NCI-H1048 (cell line): ENCODE data around the gene CAMK2B.

Experiments used
- DNase-seq: peaks from one replicate; lab custom pipeline; 2025; lab: John Stamatoyannopoulos, UW

Gene CAMK2B

DNA sequence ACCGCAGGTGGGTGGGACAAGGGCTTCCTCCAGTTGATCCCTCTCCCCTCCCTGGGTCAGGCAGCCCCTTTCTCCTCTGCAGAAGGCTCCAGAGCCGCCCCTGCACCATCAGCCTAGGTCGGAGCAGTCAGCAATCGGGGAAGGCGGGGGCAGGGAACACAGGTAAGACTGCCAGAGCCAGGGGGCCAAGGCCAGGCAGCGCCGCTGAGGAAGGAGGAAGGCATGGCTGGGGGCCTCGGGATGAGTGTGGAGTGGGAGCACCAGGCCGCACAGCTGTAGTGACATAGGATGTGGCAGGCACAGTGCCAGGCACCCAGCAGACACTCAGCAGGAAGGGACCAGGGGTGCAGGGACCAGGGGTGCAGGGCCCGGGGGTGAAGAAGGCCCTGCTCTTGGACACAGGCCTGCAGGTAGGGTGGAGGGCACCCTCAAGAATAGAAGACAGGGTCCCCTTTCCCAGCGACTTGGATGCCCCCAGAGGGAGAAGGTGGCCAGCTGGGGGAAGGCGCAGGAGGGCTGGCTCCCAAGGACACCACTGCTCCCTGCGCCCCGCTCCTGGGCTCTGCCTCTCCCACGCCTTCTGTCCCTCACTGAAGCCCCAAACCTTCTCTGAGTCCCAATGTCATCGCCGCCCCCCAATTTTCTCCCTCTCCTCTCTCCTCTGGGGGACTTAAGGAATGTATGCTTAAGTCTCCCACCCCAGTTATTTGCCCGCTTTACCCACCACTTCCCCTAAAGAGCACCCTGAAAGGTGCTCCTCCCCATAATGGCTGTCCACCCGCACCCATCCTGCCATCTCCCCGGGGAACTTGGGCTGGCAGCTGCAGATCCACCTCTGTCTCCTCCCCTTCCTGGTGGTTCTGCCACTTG lies 38.5 kb downstream of the CAMK2B start:
- no peak for DNase-seq

- DNase-seq, result no peak
Measured at GRCh38 chr7:44286182-44286617, 39.2 kb downstream of the CAMK2B start.

DNA sequence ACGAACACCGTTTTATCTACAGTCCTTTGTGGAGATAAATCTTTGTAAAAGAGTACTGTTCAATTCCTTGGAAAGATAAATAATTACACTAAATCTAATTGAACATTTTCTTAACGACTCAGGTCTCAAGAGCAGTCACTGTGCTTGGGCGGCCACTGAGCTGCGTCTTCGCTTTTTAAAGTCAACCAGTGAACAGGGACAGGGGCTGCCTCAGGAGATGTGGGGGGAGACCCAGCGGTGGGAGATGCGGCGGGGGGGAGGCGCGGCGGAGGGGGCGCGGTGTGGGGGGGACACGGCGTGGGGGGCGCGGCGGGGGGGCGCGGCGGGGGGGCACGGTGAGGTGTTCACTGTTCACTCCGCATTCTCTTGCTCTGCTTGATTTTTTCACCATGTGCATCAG lies 39.8 kb downstream of the CAMK2B start:
- DNase-seq, result no peak

DNA sequence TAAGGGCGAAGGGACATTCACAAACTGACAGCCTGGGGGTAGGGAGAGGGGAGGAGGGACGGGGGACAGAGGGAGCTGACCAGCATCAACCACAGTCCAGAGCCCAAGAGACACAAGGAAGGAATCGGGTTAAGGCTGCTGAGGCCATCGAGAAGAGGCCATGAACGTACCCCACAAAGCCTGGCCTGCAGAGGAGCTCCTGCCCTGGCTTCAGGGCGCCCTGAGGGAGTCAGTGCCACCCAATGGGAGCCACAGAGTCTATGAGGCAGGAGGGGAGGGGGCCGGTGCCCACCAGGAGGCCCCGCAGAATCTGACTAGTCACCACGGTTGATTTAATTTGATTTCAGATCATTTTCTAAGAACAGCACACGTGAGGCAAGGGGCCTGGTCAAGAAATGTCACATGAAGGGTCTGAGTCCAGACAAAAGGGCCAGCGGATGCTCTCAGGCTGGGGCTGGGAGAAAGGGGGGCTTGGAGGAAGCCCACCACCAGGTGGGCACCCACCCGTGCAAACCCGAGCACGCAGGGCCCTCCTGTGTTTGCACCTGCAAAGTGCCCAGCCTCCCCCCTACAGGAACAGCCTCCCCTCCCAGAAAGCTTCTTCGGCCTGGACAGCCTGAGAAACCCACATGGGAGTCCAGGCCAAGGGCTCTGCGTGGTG lies 40.4 kb downstream of the CAMK2B start:
- DNase-seq, result no peak

DNA sequence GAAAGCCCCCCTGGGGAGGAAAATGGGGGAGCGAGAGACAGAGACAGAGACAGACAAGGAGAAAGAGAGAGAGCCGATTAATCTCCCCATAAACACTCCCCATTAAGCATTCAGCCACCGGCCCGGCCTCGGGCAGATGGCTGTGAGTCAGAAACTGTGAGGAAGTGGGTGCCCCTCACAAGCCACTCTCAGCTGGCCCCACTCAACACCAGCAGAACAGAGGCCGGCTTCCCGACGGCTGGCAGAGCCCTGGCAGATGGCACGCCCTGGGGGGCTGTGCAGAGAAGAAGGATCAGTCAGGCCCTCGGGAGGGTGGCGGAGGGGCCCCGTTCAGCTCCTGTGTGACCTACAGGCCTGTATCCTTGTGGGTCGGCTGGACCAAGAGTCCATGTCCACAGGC lies 41.2 kb downstream of the CAMK2B start:
- DNase-seq, result no peak

DNA sequence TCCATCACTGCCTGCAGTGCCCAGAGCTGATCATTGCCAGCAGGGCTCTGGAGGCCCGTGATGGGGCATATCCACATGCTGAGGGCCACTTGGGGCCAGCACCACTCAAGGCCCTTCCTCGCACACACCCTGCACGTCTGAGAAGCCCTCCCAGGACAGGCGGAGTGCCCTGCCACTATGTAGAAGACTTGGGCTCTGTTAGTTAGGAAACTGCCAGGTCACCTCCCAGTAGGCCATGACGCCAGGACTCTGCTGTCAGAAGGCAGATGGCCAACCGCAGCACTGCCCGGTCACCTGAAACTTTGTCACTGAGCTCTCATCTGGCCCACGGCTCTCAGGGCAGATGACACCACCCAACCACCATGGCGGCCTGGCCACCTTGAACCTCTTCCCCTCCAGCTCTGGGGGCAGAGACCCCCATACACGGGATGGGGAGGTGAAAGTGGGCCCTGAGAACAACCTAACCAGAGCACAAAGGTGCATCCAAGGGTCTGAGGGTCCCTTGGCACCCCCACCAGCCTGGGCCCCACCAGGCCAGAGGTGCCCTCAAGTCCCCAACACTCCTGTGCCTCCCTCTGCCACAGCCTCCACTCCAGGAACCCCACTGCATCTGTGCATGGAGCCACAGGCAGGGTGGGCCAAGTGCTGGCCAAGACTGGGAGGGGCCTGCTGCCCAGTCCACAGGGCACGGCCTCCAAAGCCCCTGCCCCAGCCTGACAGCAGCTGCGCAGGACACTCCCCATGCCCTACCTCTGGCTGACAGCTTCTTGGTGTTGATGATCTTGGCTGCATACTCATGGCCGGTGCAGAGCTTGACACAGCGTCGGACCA lies 41.8 kb downstream of the CAMK2B start:
- no peak for DNase-seq

GRCh38 chr7:44282601-44283171 lies 42.7 kb downstream of the CAMK2B start:
- no peak for DNase-seq

- DNase-seq, result no peak
Measured at GRCh38 chr7:44281811-44282600, 43.4 kb downstream of the CAMK2B start.

GRCh38 chr7:44280993-44281721 lies 44.2 kb downstream of the CAMK2B start:
- no peak for DNase-seq

GRCh38 chr7:44280636-44280992 lies 44.8 kb downstream of the CAMK2B start:
- no peak for DNase-seq

- no peak for DNase-seq
Measured at GRCh38 chr7:44279731-44280505, 45.5 kb downstream of the CAMK2B start.

- DNase-seq, result no peak
Measured at GRCh38 chr7:44279286-44279685, 46.1 kb downstream of the CAMK2B start.

- no peak for DNase-seq
Measured at GRCh38 chr7:44278451-44279161, 46.8 kb downstream of the CAMK2B start.

- DNase-seq, result no peak
Measured at GRCh38 chr7:44277851-44278250, 47.5 kb downstream of the CAMK2B start.

DNA sequence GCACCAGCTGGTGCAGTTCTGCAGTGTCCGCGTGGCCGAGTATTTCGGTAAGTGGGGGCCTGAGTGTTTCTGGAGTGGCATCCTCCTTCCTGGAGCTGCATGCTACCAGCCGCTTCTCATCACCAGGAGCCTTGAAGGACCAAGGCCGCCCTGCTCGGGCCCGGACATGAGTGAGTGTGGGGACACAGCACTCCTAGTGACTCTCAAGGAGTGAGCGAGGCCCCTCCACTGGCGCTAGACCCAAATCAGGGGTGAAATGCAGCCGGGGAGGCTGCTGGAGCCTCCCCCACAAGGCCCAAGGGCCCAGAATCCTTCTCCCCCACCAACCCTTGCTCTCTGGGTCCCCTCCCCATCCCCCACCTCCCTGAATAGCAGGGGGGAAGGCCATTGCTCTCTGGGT lies 48.0 kb downstream of the CAMK2B start:
- DNase-seq, result no peak

- no peak for DNase-seq
Measured at GRCh38 chr7:44276571-44277221, 48.7 kb downstream of the CAMK2B start.

DNA sequence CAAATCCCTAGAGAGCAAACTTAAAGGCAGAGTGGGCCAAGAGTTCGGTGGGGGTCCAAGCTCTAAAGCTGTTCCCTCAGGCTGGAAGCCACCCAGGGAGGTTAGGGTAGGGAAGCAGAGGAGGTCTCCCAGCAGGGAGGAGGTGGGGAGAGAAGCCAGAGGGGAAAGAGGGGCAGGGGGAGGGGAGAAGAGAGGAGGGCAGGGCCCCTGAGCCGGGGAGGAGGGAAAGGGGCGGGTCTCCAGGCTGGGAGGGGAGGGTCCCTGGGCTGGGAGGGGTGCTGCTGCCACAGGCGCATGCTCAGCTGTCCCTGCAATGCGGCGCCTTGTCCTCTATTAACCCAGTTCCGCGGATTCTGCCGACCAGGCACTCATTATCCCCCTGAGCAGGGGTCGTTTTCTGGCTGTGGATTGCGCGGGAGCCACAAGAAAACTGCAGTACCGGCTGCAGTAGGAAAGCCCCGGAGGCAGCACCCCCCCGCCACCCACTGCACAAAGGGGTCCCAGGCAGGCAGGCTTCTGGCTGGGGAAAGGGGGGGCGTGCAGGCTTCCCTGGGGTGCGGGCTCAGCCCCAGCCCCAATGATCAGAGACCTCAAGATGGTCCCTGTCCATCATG lies 49.3 kb downstream of the CAMK2B start:
- DNase-seq, result no peak

- DNase-seq, result no peak
Measured at GRCh38 chr7:44275146-44275545, 50.2 kb downstream of the CAMK2B start.
